GM21447 (cell line): Measurements from ENCODE around the gene PTPRN2.

Source experiments
- ATAC-seq: cut with Tn5 transposase; IDR thresholded peaks from one replicate; pipeline ENCODE4 v1.9.1; 2021; ENCODE audit not compliant: unreplicated experiment

The PTPRN2 gene

DNA sequence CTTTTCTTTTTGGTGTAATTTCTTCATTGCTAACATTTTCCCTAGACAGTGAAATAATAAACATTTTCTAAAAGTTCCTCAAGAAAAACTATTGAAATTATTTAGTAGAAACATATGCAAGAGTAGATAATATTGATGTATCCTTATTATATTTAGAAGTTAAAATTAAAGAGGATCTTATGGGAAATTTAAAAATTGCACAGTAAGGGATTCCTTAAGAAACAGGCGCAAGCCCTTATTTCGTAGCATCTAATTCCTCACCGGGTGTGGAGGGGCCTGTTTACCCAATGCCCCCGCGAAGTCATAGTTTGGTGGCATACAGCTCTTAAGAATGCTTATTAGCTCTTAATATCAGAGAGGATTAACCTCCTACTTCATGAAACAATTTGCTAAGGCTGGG, 783.7 kb downstream of the PTPRN2 start:
- ATAC-seq = no peak

- no peak for ATAC-seq
Measured at GRCh38 chr7:157801971-157802675, 785.5 kb downstream of the PTPRN2 start.

DNA sequence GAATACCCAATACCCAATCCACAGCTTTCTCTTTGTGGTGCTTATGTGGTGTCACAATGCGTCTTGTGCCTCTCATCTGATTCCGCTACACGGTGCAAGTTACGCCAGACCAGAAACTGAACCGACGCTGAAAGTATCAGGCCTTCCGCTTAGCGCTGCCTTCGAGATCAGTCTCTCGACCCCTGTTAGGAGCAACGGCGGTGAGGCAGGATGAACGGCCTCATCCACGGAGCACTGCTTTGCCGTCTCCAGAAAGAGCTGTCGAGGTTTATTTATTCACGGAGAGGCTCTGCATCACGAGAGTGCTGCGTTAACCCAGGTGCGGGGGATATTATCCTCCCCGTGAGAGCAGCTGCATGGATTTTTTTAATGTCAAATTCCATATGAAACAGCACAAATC, 786.5 kb downstream of the PTPRN2 start:
- no peak for ATAC-seq

- no peak for ATAC-seq
Measured at GRCh38 chr7:157800281-157800680, 787.3 kb downstream of the PTPRN2 start.

GRCh38 chr7:157799076-157799685, 788.4 kb downstream of the PTPRN2 start:
- ATAC-seq = no peak

- no peak for ATAC-seq
Measured at GRCh38 chr7:157797361-157797760, 790.3 kb downstream of the PTPRN2 start.

DNA sequence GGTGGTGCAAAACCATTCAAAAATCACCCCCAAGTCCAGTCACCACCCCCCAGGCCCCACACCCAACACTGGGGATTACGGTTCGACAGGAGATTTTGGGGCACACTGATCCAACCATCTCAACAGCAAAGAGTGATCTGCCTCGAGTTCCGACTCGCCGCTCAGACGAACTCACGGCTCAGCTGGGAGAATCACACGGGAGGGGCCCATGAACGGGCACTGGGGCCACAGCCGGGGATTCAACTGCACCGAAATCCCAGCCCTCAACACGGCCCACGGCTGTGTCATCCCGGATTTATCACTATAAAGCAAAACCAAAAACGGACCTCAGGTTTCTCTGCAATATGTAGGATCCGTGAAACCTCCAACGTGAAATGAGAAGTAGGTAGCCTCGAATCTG, 790.8 kb downstream of the PTPRN2 start:
- ATAC-seq = no peak

DNA sequence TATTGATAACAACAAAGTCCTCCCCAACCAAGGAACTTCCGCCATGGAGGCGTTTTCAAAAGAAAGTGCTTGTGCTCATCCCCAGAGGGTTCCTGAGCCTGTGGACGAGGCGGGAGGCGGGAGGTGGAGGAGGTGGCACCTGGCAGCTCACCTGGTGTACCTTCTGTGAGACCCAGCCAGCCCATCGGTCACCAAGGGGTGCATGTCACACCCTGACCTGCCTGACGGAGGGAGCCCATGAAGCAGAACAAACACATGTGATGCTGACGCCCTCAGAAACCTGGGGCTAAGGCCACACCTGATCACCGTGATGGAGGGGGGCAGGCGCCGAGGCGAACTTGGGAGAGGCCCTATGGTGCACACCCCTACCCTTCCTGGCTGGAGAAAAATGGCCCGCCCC, 792.0 kb downstream of the PTPRN2 start:
- ATAC-seq = no peak

GRCh38 chr7:157795199-157795598, 792.4 kb downstream of the PTPRN2 start:
- ATAC-seq = no peak

DNA sequence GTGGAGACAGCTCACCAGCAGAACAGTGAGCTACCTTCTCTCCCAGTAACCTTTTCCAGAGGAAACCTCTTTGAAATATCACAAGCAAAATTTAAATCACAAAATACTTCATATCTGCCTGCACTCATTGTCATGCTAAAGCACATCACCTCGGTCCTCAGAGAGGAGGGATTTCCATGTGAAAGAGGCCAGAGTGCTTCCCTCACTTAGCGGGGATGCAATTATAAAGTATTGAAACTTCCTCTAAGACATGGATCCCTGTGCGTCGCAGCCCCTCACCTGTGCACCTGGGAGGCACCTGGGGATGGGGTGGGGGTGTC, 792.9 kb downstream of the PTPRN2 start:
- no peak for ATAC-seq

DNA sequence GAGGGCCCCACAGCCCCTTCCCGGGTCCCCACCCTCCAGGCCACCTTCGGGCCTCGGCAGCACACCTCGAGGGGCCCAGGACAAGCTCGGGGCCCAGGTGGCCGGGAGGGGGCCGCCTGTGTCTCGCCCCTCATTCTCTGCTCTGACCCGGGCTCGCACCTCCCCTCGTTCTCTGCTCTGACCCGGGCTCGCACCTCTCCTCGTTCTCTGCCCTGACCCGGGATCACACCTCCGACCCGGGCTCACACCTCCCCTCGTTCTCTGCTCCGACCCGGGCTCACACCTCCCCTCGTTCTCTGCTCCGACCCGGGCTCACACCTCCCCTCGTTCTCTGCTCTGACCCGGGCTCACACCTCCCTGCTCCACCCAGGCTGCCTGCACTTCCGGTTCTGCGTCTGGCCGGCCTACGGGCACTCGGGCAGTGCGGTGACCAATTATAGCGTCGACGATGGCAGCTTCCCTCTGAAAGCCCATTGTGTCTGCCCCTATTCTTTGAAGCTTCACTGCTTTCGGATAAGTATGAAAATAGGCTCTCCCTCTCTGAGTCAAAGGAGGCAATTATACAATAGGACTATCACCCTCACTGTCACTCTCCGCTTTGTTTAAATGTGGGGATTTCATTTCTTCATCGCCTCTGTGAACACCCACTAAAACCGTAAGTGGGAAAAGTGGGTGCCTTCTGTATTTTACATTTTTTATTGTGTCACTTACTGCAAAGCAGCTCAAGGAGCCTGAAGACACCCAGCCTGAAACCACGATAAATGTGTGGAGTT, 793.5 kb downstream of the PTPRN2 start:
- no peak for ATAC-seq

- no peak for ATAC-seq
Measured at GRCh38 chr7:157793087-157793353, 794.6 kb downstream of the PTPRN2 start.

DNA sequence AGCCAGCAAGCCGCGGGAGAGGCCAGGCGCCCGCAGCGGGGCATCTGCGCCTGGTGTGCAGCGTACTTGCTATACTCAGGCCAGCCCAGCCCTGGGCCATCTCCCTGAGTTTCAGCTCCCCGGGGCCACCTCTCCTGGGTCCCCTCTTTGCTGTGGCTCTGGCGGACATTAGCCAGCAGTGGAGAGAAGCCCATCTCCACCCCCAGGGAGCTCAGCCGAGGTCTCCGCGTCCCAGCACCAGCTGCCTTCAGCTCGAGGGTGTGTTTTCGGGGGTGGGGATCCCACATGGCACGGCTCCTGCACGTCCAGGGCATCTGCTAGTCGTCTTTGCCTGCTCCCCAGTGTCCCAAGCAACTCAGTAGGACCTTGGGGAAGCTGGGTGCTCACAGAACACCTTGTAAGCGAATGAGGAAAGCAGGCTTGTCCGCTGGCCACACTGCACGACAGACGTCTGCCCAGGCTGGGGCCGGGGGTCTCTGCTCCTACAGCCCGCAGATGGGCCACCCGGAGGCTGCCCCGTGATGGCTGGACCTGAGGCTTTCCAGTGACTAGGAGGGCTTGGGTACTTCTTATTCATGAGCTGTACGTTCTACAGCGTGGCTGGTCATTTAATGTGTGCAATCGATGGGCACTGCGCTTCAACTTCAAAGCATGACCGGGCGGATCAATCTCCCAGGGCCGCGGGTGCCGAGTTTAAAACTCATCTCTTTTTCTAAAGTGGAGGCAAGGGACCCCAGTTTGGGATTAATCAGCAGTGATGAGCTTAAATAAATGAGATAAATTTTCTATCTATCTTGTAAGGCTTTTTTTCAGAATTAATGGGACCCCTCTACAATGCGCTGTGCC, 795.2 kb downstream of the PTPRN2 start:
- no peak for ATAC-seq

GRCh38 chr7:157791666-157792065, 796.0 kb downstream of the PTPRN2 start:
- ATAC-seq = no peak

GRCh38 chr7:157791261-157791660, 796.4 kb downstream of the PTPRN2 start:
- ATAC-seq = no peak

- ATAC-seq = no peak
Measured at GRCh38 chr7:157789942-157790341, 797.7 kb downstream of the PTPRN2 start.

DNA sequence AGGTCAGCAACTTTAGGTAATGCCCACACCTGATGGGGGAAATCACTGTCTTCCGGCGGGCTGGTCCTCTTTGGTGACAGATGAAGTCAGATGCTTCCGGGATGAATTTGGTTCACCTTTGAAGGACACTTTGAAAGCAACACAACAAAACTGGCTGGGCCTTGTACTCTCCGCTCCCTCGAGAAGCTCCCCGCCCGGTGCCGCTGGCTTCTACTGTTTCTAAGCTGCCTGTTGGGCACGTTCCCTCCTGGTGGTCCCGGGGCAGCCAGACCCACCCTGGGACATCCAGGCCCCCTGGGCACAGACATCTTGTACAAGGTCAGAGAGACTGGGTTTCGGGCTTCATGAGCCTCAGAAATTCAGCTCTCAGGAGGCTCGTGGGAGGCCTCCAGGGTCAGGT, 798.5 kb downstream of the PTPRN2 start:
- no peak for ATAC-seq

DNA sequence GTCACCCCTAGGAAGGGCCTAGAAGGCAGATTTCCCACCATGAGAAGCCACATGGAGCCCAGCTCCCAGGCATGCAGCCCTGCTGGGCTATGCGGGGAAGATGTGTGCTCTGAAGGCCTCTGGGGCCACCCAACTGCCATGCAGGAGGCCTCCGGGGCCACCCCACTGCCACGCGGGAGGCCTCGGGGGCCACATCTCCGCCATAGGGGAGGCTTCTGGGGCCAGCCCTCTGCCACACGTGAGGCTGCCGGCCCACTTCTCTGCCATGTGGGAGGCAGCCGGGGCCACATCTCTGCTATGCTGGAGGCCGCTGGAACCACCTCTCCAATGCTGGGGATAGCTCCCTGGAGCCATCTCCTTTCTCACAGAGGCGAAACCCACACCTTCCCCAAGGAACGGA, 799.0 kb downstream of the PTPRN2 start:
- ATAC-seq = no peak

- no peak for ATAC-seq
Measured at GRCh38 chr7:157787275-157787701, 800.3 kb downstream of the PTPRN2 start.

DNA sequence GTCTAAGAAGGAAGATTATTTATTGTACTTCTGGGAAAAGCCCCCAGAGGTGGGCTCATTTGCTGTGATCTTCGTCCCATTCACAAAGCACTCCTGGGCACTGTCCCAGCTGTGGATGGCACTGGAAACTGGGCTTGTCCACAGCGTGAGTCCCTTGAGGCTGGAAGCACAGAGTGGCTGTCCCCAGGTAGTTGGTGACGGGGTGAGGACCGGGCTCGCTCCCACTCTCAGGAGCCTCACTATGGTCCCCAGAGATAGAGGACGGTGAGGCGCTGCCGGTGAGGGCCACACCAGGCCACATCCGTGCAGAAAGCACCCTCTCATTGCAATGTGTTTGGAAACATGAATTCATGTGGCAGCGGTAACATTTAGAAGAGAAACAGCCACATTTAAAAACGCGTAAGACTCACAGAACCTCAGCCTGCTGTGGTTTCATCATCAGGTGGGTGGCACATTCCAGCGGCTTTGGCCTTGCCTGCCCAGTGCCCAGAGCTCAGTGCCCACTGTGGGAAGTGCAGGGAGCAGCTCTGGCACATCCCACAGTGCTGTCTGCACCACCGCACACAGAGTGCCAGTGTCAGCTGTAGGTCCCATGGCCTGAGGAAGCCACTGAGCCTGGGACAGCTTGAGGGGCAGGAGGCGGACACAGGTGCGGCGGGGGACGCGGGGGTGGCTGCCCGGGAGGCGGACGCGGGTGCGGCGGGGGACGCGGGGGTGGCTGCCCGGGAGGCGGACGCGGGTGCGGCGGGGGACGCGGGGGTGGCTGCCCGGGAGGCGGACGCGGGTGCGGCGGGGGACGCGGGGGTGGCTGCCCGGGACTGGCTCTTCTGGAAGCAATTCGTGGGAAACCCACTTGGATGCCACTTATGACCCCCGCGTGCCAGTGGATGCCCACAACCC, 801.0 kb downstream of the PTPRN2 start:
- ATAC-seq = no peak
